ENCODE results near the gene DEFB129.
"Not testable (repeated sequence)": the region's sequence is repeated elsewhere in the genome, so short reads cannot be mapped to it uniquely, and the experiment has no call there.

The DEFB129 gene

DNA sequence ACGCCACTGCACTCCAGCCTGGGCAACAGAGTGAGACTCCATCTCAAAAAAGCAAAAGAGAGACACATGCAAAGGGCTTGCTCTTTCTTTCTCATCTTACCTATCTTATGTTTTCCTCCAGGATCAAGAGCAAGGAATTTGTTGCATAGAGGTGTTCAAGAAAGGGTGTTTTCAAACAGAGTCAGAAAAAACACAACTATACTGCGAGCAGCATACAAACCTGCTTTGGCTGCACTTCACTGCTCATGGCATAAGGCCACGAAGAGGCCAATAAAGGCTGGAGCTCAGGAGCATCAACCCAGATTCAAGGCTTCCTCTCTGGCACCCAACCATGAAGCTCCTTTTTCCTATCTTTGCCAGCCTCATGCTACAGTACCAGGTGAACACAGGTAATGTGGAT, at the start of gene DEFB129:
Gene DEFB129, plus strand, starts transcription at position 301 of the 400 bp plus-strand sequence. Its CDS starts 31 bp downstream, at position 332.
- no peak for DNase-seq

GRCh38 chr20:184288-184687, 42.8 kb upstream of the DEFB129 start:
- DNase-seq = no peak

DNA sequence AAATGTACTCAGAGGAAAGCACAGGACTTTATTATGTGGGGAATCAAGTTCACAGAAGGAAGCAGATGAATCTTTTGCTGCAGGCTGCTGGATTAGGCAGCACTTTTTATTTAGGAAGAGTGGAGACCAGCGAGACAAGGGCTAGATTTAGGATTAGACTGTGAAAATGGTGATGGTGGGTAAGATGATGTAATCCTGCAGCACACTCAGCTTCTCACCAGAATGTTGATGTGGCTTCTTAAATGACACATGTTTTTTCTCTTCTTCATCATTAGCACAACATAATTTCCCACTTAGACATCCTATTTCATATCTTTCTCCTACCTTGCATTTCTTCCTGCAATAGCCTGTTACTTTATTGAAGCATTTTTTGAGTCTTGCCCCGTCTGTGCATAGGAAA, 39.3 kb upstream of the DEFB129 start:
- DNase-seq = no peak

DNA sequence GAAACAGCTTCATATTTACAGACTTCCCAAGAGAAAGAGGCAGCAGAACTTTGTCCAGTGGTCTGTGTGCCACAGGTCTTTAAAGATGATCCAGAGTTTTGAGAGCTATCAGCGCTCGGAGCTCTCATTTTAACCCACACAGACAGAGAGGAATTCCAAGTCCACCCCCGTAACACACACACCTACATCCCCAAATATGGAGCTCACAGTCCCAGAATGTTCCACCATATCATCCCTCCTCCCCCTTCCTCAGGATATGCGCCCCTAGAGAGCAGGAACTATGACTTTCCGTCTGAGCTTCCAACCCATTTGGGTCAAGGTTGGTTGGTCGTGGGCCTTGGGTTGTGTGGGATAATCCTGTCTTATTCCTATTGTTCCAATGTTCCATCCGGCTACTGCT, 37.4 kb upstream of the DEFB129 start, which contains the start of gene DEFB128:
Gene DEFB128, minus strand, starts transcription at position 101 of the 400 bp plus-strand sequence. Its CDS starts 88 bp downstream, at position 13.
- DNase-seq = no peak

DNA sequence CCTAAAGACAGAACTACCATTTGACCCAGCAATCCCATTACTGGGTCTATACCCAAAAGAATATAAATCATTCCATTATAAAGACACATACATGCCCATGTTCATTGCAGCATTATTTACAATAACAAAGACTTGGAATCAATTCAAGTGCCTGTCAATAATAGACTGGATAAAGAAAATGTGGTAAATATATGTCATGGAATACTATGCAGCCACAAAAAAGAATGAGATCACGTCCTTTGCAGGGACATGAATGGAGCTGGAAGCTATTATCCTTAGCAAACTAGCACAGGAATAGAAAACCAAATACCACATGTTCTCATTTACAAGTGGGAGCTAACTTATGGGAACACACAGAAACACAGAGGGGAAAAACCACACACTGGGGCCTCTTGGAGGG, 28.8 kb upstream of the DEFB129 start:
- DNase-seq = no peak

DNA sequence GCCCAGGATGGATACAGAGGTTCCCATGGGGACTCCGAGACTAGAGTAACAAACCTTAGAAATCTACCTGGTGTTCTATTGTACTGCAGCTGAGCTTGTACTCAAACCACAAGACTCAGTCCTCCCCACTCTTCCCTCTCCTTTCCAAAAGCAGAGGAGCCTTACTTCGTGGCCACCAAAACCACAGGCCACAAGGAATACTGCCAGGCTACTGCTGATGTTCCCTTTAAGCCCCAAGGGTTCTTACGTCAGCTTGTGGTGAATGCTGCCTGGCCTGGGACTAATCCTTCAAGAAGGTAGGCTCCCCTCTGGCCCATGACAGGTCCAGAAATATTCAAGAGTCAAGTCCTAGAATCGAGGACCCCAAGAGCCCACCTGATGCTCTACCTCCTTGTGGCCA, 27.1 kb upstream of the DEFB129 start:
- DNase-seq = no peak

DNA sequence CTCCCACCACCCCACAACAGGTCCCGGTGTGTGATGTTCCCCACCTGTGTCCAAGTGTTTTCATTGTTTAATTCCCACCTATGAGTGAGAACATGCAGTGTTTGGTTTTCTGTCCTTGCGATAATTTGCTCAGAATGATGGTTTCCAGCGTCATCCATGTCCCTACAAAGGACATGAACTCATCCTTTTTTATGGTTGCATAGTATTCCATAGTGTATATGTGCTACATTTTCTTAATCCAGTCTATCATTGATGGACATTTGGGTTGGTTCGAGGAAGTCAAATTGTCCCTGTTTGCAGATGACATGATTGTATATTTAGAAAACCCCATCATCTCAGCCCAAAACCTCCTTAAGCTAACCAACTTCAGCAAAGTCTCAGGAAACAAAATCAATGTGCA, 23.4 kb upstream of the DEFB129 start:
- not testable (repeated sequence) for DNase-seq

DNA sequence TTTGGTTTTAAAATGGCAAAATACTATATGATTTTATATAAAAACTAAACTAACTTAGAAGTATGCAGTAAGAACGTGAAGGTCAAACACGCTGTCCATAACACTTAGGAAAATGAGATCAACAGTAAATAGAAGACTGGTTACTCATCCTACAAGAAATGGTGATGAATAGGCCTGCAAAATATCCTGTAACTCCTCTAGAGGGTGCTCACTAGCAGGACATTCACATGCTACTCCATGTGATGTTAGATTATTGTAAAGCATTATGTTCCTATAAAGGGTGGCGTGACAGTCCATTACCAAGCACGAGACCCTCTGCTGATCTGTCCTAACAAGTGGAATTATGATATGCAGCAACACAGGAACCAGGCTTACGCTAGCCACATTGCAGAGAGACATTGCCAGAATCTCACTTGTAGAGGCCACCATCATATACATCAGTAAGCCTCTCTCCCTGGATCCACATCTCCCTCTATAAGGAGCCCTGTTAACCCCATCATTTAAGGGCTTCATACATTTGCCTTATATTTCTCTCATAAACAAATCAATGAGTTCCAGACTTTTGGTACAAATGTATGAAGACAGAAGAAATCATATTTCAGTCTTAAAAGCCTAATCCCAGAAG, 18.0 kb upstream of the DEFB129 start:
- DNase-seq = peak; percentile 53

GRCh38 chr20:210809-211502, 16.1 kb upstream of the DEFB129 start:
- DNase-seq = no peak

DNA sequence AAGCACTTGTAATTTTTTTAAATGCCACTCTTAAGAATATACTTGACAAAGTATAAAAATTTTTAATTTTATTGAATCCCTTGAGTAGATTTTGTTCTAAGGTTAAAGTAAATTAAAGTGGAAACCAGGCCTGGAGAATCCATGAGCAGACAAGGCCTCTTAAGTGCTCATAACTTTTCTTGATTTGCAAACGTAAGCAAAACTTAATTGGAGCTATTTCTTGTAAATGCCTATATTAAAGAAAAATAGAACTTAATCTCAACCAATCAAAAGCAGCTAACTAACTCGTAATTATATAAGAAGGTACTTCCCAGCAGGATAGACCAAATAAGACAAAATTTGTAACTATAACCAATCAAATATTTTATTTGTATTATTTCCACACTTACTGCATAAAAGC, 12.7 kb upstream of the DEFB129 start:
- DNase-seq = no peak

- DNase-seq = no peak
Measured at GRCh38 chr20:215796-216195, 11.3 kb upstream of the DEFB129 start.

GRCh38 chr20:217266-217665, 9.8 kb upstream of the DEFB129 start:
- no peak for DNase-seq

DNA sequence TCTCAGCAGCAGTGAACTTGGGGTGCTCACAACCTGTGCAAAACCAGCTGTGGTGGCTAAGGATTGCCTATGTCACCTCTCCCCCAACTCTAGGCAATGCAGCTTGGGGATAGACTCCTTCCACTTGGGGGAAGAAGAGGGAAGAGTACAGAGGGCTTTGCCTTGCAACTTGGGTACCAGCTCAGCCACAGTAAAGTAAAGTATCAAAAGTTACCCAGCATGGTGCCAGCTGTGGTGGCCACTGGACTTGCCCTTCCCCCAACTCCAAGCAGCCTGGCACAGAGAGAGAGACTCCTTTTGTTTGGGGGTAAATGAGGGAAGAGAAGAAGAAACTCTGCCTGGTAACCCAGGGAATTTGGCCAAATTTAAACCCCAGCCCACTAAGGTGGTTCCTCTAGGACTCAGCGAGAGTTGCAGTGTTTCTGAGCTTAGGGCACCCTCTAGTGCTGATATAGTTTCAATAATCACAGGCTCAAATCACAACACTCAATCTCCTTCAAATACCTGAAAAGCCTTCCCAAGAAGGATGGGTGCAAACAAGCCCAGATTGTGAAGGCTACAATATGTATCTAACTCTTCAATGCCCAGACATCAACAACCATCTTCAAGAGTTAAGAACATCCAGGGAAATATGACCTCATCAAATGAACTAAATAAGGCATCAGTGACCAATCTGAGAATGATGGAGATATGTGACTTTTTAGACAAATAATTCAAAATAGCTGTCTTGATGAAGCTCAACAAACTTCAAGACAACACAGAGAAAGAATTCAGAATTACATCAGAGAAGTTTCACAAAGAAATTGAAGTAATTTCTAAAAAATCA, 7.6 kb upstream of the DEFB129 start:
- DNase-seq = peak; percentile 48

DNA sequence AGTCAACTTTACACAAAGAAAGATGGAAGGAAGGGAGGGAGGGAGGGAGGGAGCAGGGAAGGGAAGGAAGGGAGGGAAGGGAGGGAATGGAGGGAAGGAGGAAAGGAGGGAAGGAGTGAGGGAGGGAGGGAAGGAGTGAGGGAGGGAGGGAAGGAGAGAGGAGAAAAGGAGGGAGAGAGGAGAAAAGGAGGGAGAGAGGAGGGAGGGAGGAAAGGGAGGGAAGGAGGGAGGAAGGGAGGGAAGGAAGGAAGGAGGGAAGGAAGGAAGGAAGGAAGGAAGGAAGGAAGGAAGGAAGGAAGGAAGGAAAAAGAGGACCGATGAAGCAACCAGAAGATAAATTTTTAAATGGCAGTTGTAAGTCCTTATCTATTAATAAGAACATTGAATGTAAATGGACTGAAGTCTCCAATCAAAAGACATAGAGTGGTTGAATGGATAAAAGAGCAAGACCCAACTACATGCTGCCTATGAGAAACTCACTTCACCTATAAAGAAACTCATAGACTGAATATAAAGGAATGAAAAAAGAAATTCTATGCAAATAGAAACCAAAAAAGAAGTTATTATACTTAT, 5.7 kb upstream of the DEFB129 start:
- no peak for DNase-seq

GRCh38 chr20:225879-226278, 1.2 kb upstream of the DEFB129 start:
- DNase-seq = not testable (repeated sequence)

GRCh38 chr20:227439-228105, 514 bp downstream of the DEFB129 start:
- no peak for DNase-seq

DNA sequence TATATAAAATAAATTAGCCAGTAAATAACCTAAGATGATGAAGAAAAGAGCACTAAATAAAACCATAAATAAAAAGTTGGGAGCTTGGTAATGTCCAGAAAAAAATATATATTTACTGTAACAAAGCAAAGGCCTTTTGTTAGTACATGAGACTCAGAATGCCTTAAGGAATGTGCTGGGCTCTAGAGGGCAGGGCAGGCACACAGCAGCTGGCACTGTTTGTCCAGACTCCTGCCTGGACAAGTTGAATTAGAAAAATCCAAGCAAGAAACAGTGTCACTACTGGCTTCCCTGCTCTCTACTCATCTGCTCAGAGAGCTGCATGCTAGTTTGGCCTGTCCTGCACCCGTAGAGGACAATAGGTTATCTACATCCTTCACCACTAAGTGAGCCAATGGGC, 8.8 kb downstream of the DEFB129 start:
- no peak for DNase-seq

- DNase-seq = no peak
Measured at GRCh38 chr20:237489-237888, 10.4 kb downstream of the DEFB129 start.

DNA sequence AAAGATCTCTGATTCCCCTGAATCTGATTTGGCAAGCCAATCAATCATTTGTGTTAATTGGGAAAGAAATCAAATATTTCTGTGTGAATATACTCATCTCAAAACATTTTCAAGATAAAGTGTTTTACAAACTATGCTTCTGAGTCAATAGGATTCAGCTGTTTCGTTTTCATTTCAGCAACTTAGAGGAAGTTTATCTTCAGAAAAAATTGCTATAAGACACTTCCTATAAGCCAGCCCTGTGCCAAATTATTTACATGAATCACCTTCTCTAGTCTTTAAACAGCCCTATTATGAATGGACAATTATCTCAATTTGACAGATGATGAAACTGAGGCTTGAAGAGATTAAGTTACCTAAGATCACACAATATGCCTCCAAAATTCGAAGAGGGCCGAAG, 10.9 kb downstream of the DEFB129 start:
- DNase-seq = no peak

DNA sequence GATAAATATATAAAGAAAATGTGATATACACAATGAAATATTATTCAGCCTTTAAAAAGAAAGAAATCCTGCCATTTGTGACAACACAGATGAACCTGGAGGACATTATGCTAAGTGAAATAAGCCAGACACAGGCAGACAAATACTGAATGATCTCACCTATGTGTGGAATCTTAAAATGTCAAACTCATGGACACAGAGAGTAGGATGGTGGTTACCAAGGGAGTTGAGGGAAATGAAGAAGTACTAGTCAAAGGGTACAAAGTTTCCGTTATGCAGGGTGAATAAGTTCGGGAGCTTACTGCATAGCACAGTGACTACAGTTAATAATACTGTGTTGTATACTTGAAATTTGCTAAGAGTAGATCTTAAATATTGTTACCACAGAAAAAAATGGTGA, 15.8 kb downstream of the DEFB129 start:
- no peak for DNase-seq

DNA sequence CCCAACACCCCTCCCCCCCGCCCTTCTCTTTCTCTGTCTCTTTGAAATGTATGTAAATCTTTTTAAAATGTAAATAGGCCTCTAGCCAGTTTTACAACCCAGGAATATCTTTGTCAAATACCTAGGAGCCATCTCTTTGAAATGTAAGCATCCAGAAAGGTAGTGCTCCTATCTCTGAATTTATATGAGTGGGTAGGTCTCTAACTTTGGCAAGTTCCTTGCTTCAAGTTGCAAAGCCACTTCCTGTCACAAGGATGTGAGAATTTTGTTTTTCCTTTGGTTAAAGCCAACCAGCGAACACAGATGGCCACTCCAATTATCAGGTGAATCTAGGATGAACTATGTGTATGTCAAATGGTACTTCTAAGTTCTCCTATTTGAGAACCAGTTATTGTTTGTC, 24.3 kb downstream of the DEFB129 start:
- DNase-seq = no peak

DNA sequence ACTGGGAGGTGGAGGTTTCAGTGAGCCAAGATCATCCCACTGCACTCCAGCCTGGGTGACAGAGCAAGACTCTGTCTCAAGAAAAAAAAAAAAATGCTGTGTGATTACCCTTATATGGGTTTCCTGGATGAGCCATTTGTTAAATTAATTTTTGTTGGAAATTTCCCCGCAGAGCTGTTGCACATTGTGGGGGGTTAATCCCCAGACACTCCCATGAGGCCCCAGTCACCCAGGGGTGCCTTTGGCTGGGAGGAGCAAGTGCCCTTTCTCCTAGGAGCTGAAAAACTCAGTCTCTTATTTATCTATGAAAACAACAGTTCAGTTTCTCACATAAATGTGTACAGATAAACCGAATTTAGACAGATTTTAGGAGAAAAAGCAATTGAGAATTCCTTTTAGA, 25.7 kb downstream of the DEFB129 start:
- no peak for DNase-seq

DNA sequence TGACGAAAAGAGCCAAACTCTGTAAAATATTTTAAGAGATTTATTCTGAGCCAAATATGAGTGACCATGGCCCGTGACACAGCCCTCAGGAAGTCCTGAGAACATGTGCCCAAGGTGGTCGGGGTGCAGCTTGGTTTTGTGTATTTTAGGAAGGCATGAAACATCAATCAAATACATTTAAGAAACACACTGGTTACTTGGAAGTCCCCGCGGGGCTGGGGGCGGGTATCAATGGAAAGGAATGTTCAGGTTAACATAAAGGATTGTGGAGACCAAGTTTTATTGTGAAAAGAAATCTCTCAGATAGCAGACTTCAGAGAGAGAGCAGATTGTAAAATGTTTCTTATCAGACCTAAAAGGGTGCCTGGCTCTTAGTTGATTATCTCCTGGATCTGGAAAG, 26.4 kb downstream of the DEFB129 start:
- DNase-seq = not testable (repeated sequence)

Measured in RPMI8226 (cell line).